ENCODE data around the gene RTBDN.

The RTBDN gene

DNA sequence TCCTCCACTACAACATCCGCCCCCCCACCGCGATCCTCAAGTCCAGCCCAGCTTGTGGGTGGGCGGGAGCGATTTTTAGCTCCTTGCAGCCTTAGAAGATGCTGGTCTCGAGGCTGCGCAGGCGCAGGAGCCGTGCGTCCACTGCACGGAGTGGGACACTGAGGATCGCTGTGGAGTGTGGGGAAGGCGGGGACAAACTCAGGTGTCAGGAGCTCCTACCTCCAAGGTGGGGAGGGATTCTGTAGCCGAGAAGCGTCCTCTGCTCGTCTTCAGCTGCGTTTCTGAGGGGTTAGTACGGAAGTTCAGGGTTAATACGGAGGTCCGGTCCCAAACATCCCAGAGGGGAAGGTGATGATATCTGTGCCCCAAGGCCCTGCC is at the start of gene RTBDN:
Gene RTBDN (minus strand): TSS at position 14 of the 378 bp plus-strand sequence. CDS start 4,600 bp downstream, outside the sequence.
- no peaks in the 10 kb centered on the region for H3K9me3 ChIP-seq
- DNase-seq (ENCODE audit: low spot score in 2 of 2) = peak in 1 of 2 experiments; percentile 43
- 0 out of 2 replicates have a peak, but pooled peaks cover 4% of the 10 kb centered on the region for H3K36me3 ChIP-seq (replicated peaks)
- no peaks in the 10 kb centered on the region; the same call in none of the 2 replicates for H3K27me3 ChIP-seq (ENCODE audit: low read depth)
- H3K4me3 ChIP-seq = peak within 1 kb of the TSS; percentile 69
- in situ Hi-C loops (cut with MboI; ENCODE audit: low sequenced_read_pairs) = no loop called here
- H3K4me1 ChIP-seq = peaks cover 19% of the 10 kb centered on the region

- Histone ChIP-seq H3K4me3 (no peak overlapping the region), H3K36me3 (replicated peaks) (peaks cover 10% of the 10 kb centered on the region), H3K9me3 (peaks cover 5% of the 10 kb centered on the region), H3K27me3 (ENCODE audit: low read depth) (no peaks in the 10 kb centered on the region), H3K4me1 (peaks cover 2% of the 10 kb centered on the region; the same call in 1 of the 2 replicates)
- in situ Hi-C loops (cut with MboI; ENCODE audit: low sequenced_read_pairs) = no loop called here
- no peak for DNase-seq (ENCODE audit: low spot score in 2 of 2)
Measured at GRCh38 chr19:12882589-12882988, 48.2 kb upstream of the RTBDN start.

- peak; percentile 93 to 99 for DNase-seq (ENCODE audit: low spot score in 2 of 2)
- Histone ChIP-seq H3K27me3 (ENCODE audit: low read depth) (no peaks in the 10 kb centered on the region), H3K36me3 (replicated peaks) (peaks cover 12% of the 10 kb centered on the region), H3K4me1 (peaks cover 2% of the 10 kb centered on the region; the same call in 1 of the 2 replicates), H3K9me3 (peaks cover 5% of the 10 kb centered on the region), H3K4me3 (peak within 1 kb of the TSS; percentile 96)
- in situ Hi-C loops (cut with MboI; ENCODE audit: low sequenced_read_pairs) = no loop called here
Measured at GRCh38 chr19:12881172-12881808, 46.9 kb upstream of the RTBDN start, which contains the start of gene DNASE2. Gene DNASE2, minus strand, starts transcription at chr19:12881449. Its CDS starts 74 bp downstream, at chr19:12881375.

- no peaks in the 10 kb centered on the region for H3K27me3 ChIP-seq (ENCODE audit: low read depth)
- H3K4me1 ChIP-seq = peaks cover 2% of the 10 kb centered on the region; the same call in 1 of the 2 replicates
- peaks cover 5% of the 10 kb centered on the region for H3K9me3 ChIP-seq
- H3K36me3 ChIP-seq (replicated peaks) = peaks cover 12% of the 10 kb centered on the region
- peak in 1 of 2 experiments; percentile 59 for DNase-seq (ENCODE audit: low spot score in 2 of 2)
- in situ Hi-C loops (cut with MboI; ENCODE audit: low sequenced_read_pairs) = no loop called here
- H3K4me3 ChIP-seq = peak overlapping the region; percentile 96
Measured at GRCh38 chr19:12880551-12881171, 46.3 kb upstream of the RTBDN start.

DNA sequence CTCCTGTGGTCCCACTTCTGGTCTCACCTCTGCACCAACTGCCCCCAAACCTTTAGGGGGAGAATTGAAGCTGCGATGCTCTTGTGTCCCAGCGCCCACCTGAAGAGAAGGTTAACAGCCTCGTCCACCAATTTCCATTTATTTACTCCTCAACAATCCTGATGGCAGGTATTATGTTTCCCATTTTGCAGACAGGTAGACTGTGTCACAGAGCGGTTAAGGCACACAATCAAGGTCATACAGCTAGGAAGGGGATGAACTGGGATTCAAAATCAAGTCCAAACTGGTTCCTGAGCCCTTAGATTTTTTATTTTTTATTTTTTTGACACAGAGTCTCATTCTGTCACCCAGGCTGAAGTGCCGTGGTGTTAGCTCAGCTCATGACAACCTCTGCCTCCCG is 40.7 kb upstream of the RTBDN start:
- Histone ChIP-seq H3K4me1 (no peaks in the 10 kb centered on the region), H3K27me3 (ENCODE audit: low read depth) (no peaks in the 10 kb centered on the region), H3K36me3 (replicated peaks) (peaks cover 26% of the 10 kb centered on the region), H3K4me3 (no peak overlapping the region), H3K9me3 (no peaks in the 10 kb centered on the region)
- in situ Hi-C loops (cut with MboI; ENCODE audit: low sequenced_read_pairs) = no loop called here
- DNase-seq (ENCODE audit: low spot score in 2 of 2) = no peak

DNA sequence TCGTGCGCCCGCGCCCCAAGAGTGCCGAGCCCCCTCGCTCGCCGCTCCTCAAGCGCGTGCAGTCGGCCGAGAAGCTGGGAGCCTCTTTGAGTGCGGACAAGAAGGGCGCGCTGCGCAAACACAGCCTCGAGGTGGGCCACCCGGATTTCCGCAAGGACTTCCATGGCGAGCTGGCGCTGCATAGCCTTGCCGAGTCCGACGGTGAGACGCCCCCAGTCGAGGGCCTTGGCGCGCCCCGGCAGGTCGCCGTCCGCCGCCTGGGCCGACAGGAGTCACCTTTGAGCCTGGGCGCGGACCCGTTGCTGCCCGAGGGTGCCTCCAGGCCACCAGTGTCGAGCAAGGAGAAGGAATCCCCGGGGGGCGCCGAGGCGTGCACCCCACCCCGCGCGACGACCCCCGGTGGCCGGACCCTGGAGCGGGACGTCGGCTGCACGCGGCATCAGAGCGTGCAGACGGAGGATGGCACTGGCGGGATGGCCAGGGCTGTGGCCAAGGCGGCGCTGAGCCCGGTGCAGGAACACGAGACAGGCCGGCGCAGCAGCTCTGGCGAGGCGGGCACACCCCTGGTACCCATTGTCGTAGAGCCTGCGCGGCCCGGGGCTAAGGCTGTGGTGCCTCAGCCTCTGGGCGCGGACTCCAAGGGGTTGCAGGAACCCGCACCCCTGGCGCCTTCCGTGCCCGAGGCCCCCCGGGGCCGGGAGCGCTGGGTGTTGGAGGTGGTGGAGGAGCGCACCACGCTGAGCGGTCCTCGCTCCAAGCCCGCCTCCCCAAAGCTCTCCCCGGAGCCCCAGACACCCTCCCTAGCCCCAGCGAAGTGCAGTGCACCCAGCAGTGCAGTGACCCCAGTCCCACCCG is 39.7 kb upstream of the RTBDN start:
- in situ Hi-C loops (cut with MboI; ENCODE audit: low sequenced_read_pairs) = no loop called here

GRCh38 chr19:12872941-12873890 is 38.8 kb upstream of the RTBDN start:
- Histone ChIP-seq H3K9me3 (no peaks in the 10 kb centered on the region), H3K4me1 (no peaks in the 10 kb centered on the region), H3K36me3 (replicated peaks) (peaks cover 28% of the 10 kb centered on the region), H3K4me3 (no peak overlapping the region), H3K27me3 (ENCODE audit: low read depth) (no peaks in the 10 kb centered on the region)
- in situ Hi-C loops (cut with MboI; ENCODE audit: low sequenced_read_pairs) = no loop called here
- DNase-seq (ENCODE audit: low spot score in 2 of 2) = peak in 1 of 2 experiments; percentile 75

More for the DNA sequence above, 39.7 kb upstream of the RTBDN start:
- H3K4me1 ChIP-seq = no peaks in the 10 kb centered on the region
- no peak overlapping the region for H3K4me3 ChIP-seq
- H3K9me3 ChIP-seq = no peaks in the 10 kb centered on the region
- DNase-seq (ENCODE audit: low spot score in 2 of 2) = no peak
- H3K36me3 ChIP-seq (replicated peaks) = peaks cover 26% of the 10 kb centered on the region
- no peaks in the 10 kb centered on the region for H3K27me3 ChIP-seq (ENCODE audit: low read depth)

DNA sequence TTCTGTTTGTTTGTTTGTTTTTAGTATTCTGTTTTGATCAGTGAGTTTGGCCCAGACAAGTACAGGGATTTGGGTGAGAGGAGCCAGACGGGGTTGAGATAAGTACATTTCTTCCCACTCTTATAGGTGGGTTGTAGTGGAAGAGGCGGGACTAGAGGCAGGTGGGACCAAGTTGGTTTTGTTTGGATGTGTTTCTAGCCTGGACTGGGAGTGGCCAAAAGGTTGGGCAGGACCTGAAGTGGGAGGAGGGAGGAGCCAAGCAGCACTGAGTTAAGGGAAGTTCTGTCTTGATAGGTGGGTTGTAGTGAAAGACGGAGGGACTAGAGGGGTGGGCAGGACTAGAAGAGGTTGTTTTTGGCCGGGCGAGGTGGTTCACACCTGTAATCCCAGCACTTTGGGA is 37.9 kb upstream of the RTBDN start:
- no peak for DNase-seq (ENCODE audit: low spot score in 2 of 2)
- in situ Hi-C loops (cut with MboI; ENCODE audit: low sequenced_read_pairs) = no loop called here

DNA sequence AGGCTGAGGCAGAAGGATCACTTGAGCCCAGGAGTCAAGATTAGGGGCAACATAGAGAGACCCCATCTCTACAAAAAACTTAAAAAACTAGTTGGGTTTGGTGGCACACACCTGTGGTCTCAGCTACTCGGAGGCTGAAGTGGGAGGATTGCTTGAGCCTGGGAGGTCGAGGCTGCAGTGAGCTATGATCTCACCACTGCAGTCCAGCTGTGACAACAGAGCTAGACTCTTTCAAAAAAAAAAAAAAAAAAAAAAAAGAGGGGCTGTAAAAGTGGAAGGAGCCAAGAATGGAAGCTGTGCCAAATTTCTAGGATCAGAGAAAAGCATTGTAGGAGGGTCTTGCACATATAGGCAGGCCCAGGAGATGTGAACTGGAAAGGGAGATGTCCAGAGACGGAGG is 37.3 kb upstream of the RTBDN start:
- Histone ChIP-seq H3K27me3 (ENCODE audit: low read depth) (no peaks in the 10 kb centered on the region), H3K36me3 (replicated peaks) (peaks cover 20% of the 10 kb centered on the region), H3K4me1 (no peaks in the 10 kb centered on the region), H3K4me3 (no peak overlapping the region), H3K9me3 (no peaks in the 10 kb centered on the region)
- no peak for DNase-seq (ENCODE audit: low spot score in 2 of 2)
- in situ Hi-C loops (cut with MboI; ENCODE audit: low sequenced_read_pairs) = no loop called here

More for the DNA sequence above, 37.9 kb upstream of the RTBDN start:
- Histone ChIP-seq H3K36me3 (replicated peaks) (peaks cover 20% of the 10 kb centered on the region), H3K9me3 (no peaks in the 10 kb centered on the region), H3K4me1 (no peaks in the 10 kb centered on the region), H3K27me3 (ENCODE audit: low read depth) (no peaks in the 10 kb centered on the region), H3K4me3 (no peak overlapping the region)

- Histone ChIP-seq H3K36me3 (replicated peaks) (peaks cover 11% of the 10 kb centered on the region), H3K27me3 (ENCODE audit: low read depth) (no peaks in the 10 kb centered on the region), H3K4me1 (no peaks in the 10 kb centered on the region), H3K4me3 (no peak overlapping the region), H3K9me3 (no peaks in the 10 kb centered on the region)
- in situ Hi-C loops (cut with MboI; ENCODE audit: low sequenced_read_pairs) = no loop called here
- peak in 1 of 2 experiments; percentile 44 for DNase-seq (ENCODE audit: low spot score in 2 of 2)
Measured at GRCh38 chr19:12868540-12869112, 34.2 kb upstream of the RTBDN start.

- DNase-seq (ENCODE audit: low spot score in 2 of 2) = peak in 1 of 2 experiments; percentile 40
- no peak overlapping the region for H3K4me3 ChIP-seq
- peaks cover 6% of the 10 kb centered on the region; the same call in 1 of the 2 replicates for H3K36me3 ChIP-seq (replicated peaks)
- H3K9me3 ChIP-seq = no peaks in the 10 kb centered on the region
- in situ Hi-C loops (cut with MboI; ENCODE audit: low sequenced_read_pairs) = no loop called here
- no peaks in the 10 kb centered on the region for H3K27me3 ChIP-seq (ENCODE audit: low read depth)
- no peaks in the 10 kb centered on the region for H3K4me1 ChIP-seq
Measured at GRCh38 chr19:12867120-12868099, 33.0 kb upstream of the RTBDN start.
